SK-N-SH (cell line): ENCODE data around the gene MNS1.

Experiments used
- CTCF ChIP-seq: fragments of 200-600 bp; sonication (generic); IDR thresholded peaks from 2 replicates; pipeline ENCODE4 v1.6.1; 2017; ENCODE audit warnings: antibody characterized with exemption, mild to moderate bottlenecking, moderate library complexity
- ELF1 ChIP-seq: IDR thresholded peaks from 2 replicates; pipeline ENCODE4 v1.4.0; 2012
- EZH2phosphoT487 ChIP-seq: fragments of 200-600 bp; sonication (generic); IDR thresholded peaks from 2 replicates; pipeline ENCODE4 v1.6.1; 2017; ENCODE audit warnings: low read depth, mixed run types, mild to moderate bottlenecking, antibody characterized with exemption, moderate library complexity, borderline replicate concordance
- FOSL2 ChIP-seq: IDR thresholded peaks from 2 replicates; pipeline ENCODE4 v1.4.0; 2012; ENCODE audit warnings: low read depth, mild to moderate bottlenecking, moderate library complexity, borderline replicate concordance
- FOXM1 ChIP-seq: IDR thresholded peaks from 2 replicates; pipeline ENCODE4 v1.4.0; 2012; ENCODE audit warnings: low read depth, mild to moderate bottlenecking
- JUND ChIP-seq: IDR thresholded peaks from 2 replicates; pipeline ENCODE4 v1.4.0; 2012
- POLR2AphosphoS5 ChIP-seq: IDR thresholded peaks from 2 replicates; pipeline ENCODE4 v1.6.1; 2012; ENCODE audit warnings: low read depth, low read length
- RAD21 ChIP-seq: IDR thresholded peaks from 2 replicates; pipeline ENCODE4 v1.6.1; 2012; ENCODE audit warnings: mild to moderate bottlenecking, low read length
- REST ChIP-seq: IDR thresholded peaks from 2 replicates; pipeline ENCODE4 v1.6.1; 2012; ENCODE audit warnings: mild to moderate bottlenecking, low read depth, low read length, moderate library complexity
- RFX5 ChIP-seq: IDR thresholded peaks from 2 replicates; pipeline ENCODE4 v1.6.1; 2012; ENCODE audit warnings: mild to moderate bottlenecking, improper control_type of control experiment, low read length
- SMC3 ChIP-seq: IDR thresholded peaks from 2 replicates; pipeline ENCODE4 v1.6.1; 2012; ENCODE audit warnings: low read depth, low read length, improper control_type of control experiment
- USF1 ChIP-seq: IDR thresholded peaks from 2 replicates; pipeline ENCODE4 v1.4.0; 2012; ENCODE audit warnings: low read depth, borderline replicate concordance
- YY1 ChIP-seq: IDR thresholded peaks from 2 replicates; pipeline ENCODE4 v1.4.0; 2012; ENCODE audit warnings: low read depth, mild to moderate bottlenecking
- ZBTB33 ChIP-seq: IDR thresholded peaks from 2 replicates; pipeline ENCODE4 v1.4.0; 2012; ENCODE audit warnings: low read depth, borderline replicate concordance

GRCh38 chr15:56492236-56492635 lies 27.3 kb upstream of the MNS1 start:
- TF ChIP-seq RFX5 (no peak), REST (no peak), CTCF (no peak), USF1 (no peak), YY1 (no peak), EZH2phosphoT487 (no peak), JUND (no peak), POLR2AphosphoS5 (no peak), SMC3 (no peak), RAD21 (no peak), ZBTB33 (no peak), ELF1 (no peak), FOSL2 (no peak), FOXM1 (no peak)
